RWPE2 (cell line): Measurements from ENCODE around the gene TMEM91.

ENCODE experiments used
- ATAC-seq: fragments of 200-7000 bp; cut with Tn5 transposase; 3 replicates; pipeline ENCODE4 v1.9.1; 2021; ENCODE audit warnings: low read depth
- DNase-seq: peaks from one replicate; pipeline ENCODE4 v3.0.0-alpha.2; 2020; ENCODE audit warnings: low spot score
- H3K27ac ChIP-seq: fragments of 450-650 bp; 2 replicates; pipeline ENCODE4 v1.5.1; 2017; ENCODE audit warnings: mild to moderate bottlenecking; ENCODE audit not compliant: poor library complexity, severe bottlenecking
- H3K27me3 ChIP-seq: fragments of 250-450 bp; sonication (Bioruptor Pico); 2 replicates; pipeline ENCODE4 v1.5.1; 2021; ENCODE audit warnings: mild to moderate bottlenecking, moderate library complexity; ENCODE audit not compliant: insufficient read depth, poor library complexity, severe bottlenecking
- H3K36me3 ChIP-seq: fragments of 250-450 bp; sonication (Bioruptor Pico); 2 replicates; pipeline ENCODE4 v1.5.1; 2020; ENCODE audit warnings: low read depth, mild to moderate bottlenecking, moderate library complexity
- H3K4me1 ChIP-seq: fragments of 250-450 bp; sonication (Bioruptor Pico); 2 replicates; pipeline ENCODE4 v1.5.1; 2021; ENCODE audit warnings: mild to moderate bottlenecking, moderate library complexity; ENCODE audit not compliant: insufficient read depth, poor library complexity, severe bottlenecking
- H3K4me3 ChIP-seq: fragments of 250-450 bp; sonication (Bioruptor Pico); 2 replicates; pipeline ENCODE4 v1.5.1; 2021; ENCODE audit warnings: mild to moderate bottlenecking, moderate library complexity; ENCODE audit not compliant: severe bottlenecking
- H3K9me3 ChIP-seq: fragments of 250-450 bp; sonication (Bioruptor Pico); 2 replicates; pipeline ENCODE4 v1.5.1; 2021; ENCODE audit warnings: mild to moderate bottlenecking, moderate library complexity; ENCODE audit not compliant: severe bottlenecking
- CTCF ChIP-seq: fragments of 450-650 bp; IDR thresholded peaks from one replicate; pipeline ENCODE4 v1.5.1; 2017; ENCODE audit warnings: mild to moderate bottlenecking, moderate library complexity; ENCODE audit not compliant: poor library complexity, severe bottlenecking

TMEM91 gene

GRCh38 chr19:41412953-41413352 is 36.6 kb downstream of the TMEM91 start:
- DNase-seq = no peak
- no peaks in the 10 kb centered on the region for H3K27me3 ChIP-seq

GRCh38 chr19:41413947-41414346 is 37.6 kb downstream of the TMEM91 start:
- Histone ChIP-seq H3K27me3 (no peaks in the 10 kb centered on the region), H3K4me3 (no peak overlapping the region), H3K27ac (no peak overlapping the region), H3K4me1 (peaks cover 4% of the 10 kb centered on the region), H3K36me3 (peaks cover 8% of the 10 kb centered on the region; the same call in 1 of the 2 replicates), H3K9me3 (no peaks in the 10 kb centered on the region)
- DNase-seq (no peak), ATAC-seq (no peak)
- TF ChIP-seq CTCF = no peak

More at GRCh38 chr19:41412953-41413352, 36.6 kb downstream of the TMEM91 start:
- no peak for ATAC-seq
- Histone ChIP-seq H3K4me3 (no peak overlapping the region), H3K9me3 (no peaks in the 10 kb centered on the region), H3K27ac (no peak overlapping the region), H3K36me3 (peaks cover 8% of the 10 kb centered on the region; the same call in 1 of the 2 replicates), H3K4me1 (peaks cover 4% of the 10 kb centered on the region)
- TF ChIP-seq CTCF = no peak

GRCh38 chr19:41414461-41414860 is 38.1 kb downstream of the TMEM91 start:
- no peak for DNase-seq
- Histone ChIP-seq H3K27ac (no peak overlapping the region), H3K4me1 (peaks cover under 1% of the 10 kb centered on the region), H3K27me3 (no peaks in the 10 kb centered on the region), H3K9me3 (no peaks in the 10 kb centered on the region), H3K36me3 (peaks cover 8% of the 10 kb centered on the region; the same call in 1 of the 2 replicates), H3K4me3 (no peak overlapping the region)
- no peak for ATAC-seq
- no peak for TF ChIP-seq CTCF

GRCh38 chr19:41415154-41415571 is 38.8 kb downstream of the TMEM91 start:
- TF ChIP-seq CTCF = no peak
- H3K4me1 ChIP-seq = no peaks in the 10 kb centered on the region
- DNase-seq (no peak), ATAC-seq (no peak)
- no peaks in the 10 kb centered on the region for H3K9me3 ChIP-seq
- H3K27me3 ChIP-seq = no peaks in the 10 kb centered on the region
- peaks cover 12% of the 10 kb centered on the region for H3K36me3 ChIP-seq
- no peak overlapping the region for H3K4me3 ChIP-seq
- no peak overlapping the region for H3K27ac ChIP-seq

GRCh38 chr19:41416194-41416674 is 39.9 kb downstream of the TMEM91 start:
- DNase-seq (no peak), ATAC-seq (no peak)
- no peak overlapping the region for H3K27ac ChIP-seq
- no peak overlapping the region for H3K4me3 ChIP-seq
- H3K36me3 ChIP-seq = peaks cover 7% of the 10 kb centered on the region
- no peak for TF ChIP-seq CTCF
- no peaks in the 10 kb centered on the region for H3K27me3 ChIP-seq
- no peaks in the 10 kb centered on the region for H3K4me1 ChIP-seq
- no peaks in the 10 kb centered on the region for H3K9me3 ChIP-seq
